NCI-H526 treated with DMSO at 0.1 percent for 48 hours (cell line): Measurements from ENCODE around the gene GABPB2.
A peak's percentile ranks its signal among the peaks of the same experiment; 100 is the strongest.

Experiments
- DNase-seq: peaks from one replicate; lab custom pipeline; 2025; lab: John Stamatoyannopoulos, UW

GABPB2 gene

GRCh38 chr1:151133018-151133806, 62.7 kb downstream of the GABPB2 start:
- no peak for DNase-seq

- no peak for DNase-seq
Measured at GRCh38 chr1:151134396-151134795, 63.8 kb downstream of the GABPB2 start.

DNA sequence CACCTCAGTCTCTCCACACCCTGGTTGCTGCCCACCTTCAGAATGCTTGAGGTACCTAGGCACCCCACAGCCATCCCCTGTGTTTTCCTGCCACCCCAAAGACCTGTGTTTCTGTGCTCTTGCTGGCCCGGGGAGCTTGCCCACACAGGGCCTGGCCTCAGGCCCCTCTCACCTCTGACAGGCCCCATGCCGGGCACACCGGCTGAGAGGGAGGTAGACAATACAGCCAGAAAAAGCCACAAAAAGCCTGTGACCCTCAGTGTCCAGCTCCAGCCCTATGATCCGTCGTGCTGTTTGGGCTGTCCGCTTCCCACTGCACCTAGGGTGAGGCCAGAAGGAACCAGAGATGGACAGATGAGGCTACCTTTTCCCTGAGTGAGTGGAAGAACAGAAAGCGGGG, 64.4 kb downstream of the GABPB2 start:
- DNase-seq: no peak

GRCh38 chr1:151135433-151136385, 65.1 kb downstream of the GABPB2 start:
- no peak for DNase-seq

GRCh38 chr1:151137789-151138188, 67.2 kb downstream of the GABPB2 start:
- no peak for DNase-seq

GRCh38 chr1:151142411-151143056, 72.0 kb downstream of the GABPB2 start:
- DNase-seq: no peak

GRCh38 chr1:151143057-151143435, 72.5 kb downstream of the GABPB2 start:
- DNase-seq: no peak

- no peak for DNase-seq
Measured at GRCh38 chr1:151143986-151144385, 73.4 kb downstream of the GABPB2 start.

DNA sequence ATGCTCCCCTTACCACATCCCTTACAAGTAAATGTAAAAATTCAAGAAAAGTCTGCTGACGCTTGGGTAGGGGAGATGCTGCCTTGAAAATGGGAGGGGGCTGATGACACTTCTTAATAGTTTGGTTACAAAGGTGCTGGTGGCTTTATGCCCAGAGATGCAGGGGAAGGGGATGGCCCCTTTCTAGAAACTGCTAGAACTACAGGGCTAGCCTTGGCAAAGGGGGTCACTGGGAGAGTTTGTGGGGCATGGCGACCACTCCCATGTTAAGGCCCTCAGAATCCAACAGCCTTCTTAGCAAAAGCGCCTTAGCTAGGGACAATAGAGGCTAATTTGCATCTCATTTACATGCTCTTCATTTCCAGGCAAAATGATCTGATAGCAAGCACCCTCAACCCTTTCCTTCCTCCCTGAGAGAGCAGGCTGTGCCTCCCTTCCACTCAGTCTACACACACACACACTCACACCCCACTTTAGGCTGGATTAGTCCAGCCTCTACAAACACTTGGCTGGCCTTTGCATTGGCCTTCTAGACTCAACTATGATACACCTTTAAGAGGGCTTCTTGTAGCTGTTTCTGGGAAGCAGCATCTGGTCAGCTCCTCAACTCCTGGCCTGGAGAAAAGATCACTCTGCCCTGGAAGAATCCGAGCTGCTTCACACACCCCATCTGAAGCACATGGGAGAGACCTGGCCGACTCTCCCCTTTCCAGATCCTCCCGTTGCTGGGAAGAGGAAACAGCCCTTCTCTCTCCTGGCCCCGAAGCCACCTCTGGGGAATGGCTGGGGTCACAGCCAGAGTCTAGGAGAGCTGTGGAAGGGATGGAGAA, 74.1 kb downstream of the GABPB2 start:
- peak; percentile 97 for DNase-seq

DNA sequence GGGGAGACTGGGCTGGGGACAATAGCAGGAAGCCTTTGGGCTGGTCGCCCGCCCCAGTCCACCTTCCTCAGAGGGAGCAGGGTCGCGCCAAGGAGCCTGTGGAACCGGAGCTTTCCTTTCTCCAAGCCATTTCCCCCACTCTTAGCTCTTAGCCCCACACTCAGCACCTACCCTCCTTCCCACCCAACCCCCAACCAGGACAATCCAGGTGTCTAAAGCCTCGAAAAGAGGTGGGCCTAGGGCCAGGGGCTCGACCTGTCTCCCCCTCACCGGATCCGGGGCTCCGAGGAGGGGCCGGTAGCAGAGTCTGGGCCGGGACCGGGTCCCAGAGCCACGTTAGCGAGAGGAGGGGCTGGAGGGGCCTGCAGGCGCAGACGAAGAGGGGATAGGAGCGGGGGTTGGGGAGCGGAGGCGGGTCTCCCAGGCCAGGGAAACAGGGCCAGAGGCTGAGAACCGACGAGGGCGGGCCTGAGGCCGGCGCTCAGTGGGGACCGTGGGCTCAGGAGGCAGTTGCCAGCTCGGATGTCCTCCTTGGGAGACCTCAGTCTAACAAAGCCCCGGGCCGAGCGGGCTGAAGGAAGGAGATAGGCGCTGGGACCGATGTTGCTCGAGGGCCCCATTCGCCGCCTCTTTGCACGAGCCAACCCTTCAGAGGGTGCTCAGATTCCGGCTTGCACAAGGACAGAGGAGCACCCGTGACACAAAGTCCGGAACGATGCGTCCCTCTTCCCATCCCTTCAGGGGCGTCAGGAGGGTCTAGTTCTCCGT, 74.9 kb downstream of the GABPB2 start:
- peak; percentile 51 for DNase-seq

DNA sequence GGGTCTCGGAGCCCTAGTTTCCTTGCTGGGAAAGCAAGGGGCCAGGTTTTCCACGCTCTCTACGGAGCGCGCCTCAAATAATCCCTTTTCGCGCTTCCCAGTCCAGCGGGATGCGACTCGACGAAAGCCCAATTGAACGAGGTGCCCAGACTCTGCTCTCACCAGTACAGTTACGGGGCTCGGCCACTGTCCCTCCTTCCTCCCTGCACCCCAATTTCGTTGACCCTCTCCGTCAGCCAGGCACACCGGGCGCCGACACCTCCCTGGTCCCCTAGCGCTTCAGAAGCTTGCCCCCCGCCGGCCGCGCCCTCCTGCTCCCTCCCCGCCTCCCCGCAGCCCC, 75.5 kb downstream of the GABPB2 start:
- peak; percentile 60 for DNase-seq

GRCh38 chr1:151146412-151147131, 76.0 kb downstream of the GABPB2 start, which contains the start of gene SEMA6C:
Gene SEMA6C (minus strand): TSS chr1:151146631. CDS start chr1:151142621, 4,010 bp downstream.
- DNase-seq: peak; percentile 98

DNA sequence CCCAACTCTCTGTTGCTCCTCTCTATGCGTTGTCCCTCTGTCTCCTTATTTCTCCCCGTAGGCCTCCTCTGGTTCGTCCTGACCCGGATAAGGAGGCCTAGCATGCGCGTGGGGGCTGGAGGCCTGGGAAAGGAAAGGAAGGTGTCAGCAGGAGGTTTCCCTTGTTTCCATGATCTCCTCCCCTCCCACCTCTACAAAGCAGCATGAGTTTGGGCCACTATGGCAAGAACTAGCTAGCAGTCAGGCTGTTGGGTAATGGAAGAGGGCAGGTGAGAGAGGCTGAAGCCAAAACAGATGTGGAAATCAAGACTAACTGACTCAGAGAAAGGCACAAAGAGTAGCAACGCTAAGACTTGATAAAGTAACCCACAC, 76.6 kb downstream of the GABPB2 start:
- DNase-seq: no peak

GRCh38 chr1:151147665-151148064, 77.1 kb downstream of the GABPB2 start:
- DNase-seq: no peak

GRCh38 chr1:151156515-151156819, 85.9 kb downstream of the GABPB2 start, which contains the start of gene TNFAIP8L2:
Gene TNFAIP8L2 (plus strand): TSS chr1:151156649. CDS start chr1:151158698, 2,049 bp downstream.
- no peak for DNase-seq

DNA sequence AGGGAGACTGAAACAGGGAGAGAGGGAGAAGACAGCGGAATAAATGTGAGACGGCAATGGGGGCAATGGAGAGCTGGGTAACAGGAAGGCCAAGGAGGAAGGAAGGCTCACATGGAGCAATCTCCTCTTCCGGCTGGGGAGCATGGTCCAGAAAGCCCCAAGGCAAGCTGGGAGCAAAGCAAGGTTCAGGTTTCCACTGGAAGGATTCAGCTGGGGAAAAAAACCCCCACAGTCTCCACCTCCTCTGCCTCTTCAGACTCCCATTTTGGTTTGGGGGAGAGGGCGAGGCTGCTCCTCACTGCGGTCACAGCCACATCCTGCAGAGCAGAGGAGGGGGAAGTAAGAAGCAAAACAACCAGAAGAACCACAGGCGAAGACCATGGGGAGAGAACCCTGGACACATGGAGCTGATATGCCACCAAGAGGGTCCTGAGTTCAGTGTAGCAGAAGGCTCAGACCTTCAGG, 86.5 kb downstream of the GABPB2 start:
- DNase-seq: no peak

- no peak for DNase-seq
Measured at GRCh38 chr1:151158326-151158725, 87.8 kb downstream of the GABPB2 start.

GRCh38 chr1:151158751-151159251, 88.2 kb downstream of the GABPB2 start:
- DNase-seq: no peak

- no peak for DNase-seq
Measured at GRCh38 chr1:151159373-151159772, 88.8 kb downstream of the GABPB2 start.

DNA sequence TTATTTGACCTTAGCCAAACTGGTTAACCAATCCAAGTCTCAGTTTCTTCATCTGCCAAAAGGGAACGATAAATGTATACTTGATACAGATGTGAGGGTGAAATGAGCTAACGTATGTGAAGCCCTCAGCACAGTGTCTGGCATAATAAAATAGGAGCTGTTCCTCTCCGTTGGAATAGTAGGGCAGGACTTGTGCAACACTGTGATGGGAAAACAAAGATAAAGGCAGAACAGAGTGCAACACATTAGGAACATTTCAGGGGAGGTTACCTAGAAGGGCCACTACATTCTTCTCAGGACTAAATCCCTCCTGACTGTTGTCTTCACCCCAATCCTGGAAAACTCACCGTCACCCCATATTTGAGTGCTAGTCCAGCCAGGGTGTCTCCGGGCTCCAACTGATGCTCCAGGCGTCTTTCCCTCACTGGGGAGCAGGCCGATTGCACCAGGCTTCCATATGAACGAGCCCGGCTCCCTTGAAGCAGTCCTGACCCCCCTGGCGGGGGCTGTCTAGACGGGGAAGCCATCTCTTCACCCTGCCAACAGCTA, 94.2 kb downstream of the GABPB2 start:
- peak; percentile 43 for DNase-seq
